SKM-1 (cell line): Measurements from ENCODE around the gene CCDC33.

Source experiments
- DNase-seq: peaks from one replicate; lab custom pipeline; 2025; ENCODE audit not compliant: unreplicated experiment; lab: John Stamatoyannopoulos, UW

Gene CCDC33

DNA sequence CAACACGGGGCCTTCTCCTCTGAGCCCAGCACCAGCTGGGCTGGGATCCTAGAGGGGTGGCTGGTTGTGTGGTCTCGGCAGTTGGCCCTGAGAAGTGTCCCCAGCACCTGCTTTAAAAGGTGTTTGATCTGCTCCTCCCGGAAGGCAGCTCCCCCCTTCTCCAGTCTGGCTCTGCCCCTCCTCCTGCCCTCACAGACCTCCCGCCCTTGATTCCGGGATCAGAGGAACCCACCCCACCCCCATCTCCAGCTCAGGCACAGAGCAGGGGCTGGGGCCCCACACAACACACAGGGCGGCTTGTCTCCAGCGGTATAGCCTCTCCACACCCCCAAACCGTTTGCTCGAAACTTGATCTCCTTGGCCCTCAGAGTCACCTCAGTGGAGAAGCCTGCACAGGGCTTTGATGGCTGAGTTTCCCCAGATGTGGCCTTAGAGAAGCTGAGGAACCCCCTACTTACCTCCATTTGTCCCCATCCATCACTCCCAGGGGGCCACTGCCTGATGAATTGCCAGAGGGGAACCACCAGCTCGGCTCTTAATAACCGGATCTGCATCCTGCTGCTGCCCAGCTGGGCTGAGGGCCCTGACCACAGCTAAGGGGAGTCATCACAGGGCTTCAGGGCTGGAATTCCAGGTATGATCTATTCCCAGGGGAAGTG is 27.1 kb upstream of the CCDC33 start:
- DNase-seq: no peak

DNA sequence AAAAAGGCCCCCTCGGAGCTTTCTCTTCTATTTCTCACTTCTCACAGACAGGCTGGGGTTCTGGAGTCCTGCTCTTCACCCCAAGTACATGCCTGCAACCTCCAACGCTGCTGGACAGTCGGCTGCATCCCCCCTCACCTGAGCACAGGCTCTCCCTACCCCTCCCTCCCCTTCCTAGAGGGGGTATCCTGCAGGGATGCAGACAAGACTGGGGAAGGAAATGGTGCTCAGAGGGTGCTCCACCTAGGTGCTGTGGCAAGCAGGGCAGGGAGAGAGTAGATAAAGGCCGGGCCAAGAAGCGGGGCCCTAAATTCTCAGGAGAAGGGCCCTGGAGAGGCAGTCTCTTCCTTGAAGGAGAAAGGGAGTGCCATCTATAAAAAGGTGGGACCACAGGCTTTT is 26.6 kb upstream of the CCDC33 start:
- no peak for DNase-seq

DNA sequence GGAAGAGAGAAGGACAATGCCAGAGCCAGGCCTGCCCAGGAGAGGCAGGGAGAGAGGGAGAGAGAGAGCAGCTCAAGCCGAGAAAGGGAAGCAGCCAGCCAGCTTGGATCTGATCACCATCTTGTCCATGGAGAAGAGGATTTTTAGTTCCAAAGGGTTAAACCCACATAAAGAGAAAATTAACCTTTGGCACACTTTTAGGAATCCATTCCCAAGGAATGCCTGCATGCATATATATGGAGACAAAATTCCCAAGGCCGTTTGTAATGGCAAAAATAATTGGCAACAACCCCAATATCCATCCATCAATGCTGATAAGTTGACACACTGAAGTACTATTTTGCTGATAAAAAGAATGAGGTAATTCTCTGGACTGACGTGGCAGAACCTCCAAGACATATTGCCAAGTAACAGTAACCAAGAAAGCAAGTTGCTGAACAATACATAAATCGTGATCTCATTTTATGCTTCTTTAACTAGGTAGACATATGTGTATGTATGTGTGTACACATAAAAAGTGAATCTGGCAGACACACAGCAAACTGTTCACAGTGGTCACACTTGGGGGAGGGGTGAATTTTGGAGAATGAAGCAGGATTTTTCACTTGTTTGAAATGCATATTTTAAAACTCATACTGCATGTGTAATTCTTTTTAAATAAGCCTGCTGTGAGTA is 26.0 kb upstream of the CCDC33 start:
- DNase-seq: no peak

DNA sequence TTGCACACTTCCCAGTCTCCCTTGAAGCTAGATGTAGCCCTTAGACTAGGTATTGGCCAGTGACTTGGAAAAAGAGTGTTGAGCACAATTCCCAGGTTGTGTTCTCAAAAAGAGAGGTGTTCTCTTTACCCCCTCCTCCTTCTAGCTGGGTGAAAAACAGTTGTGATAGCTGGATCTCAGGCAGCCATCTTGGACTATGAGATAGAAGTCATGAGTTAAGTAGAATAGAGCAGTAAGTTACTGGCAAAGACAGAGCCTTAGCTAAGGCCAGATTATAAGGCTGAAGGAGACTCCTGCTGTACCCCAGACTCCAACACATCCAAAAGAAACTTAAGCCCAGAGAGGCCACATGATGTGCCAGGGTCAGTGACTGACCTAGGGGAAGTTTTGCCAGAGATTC is 25.4 kb upstream of the CCDC33 start:
- DNase-seq: no peak

DNA sequence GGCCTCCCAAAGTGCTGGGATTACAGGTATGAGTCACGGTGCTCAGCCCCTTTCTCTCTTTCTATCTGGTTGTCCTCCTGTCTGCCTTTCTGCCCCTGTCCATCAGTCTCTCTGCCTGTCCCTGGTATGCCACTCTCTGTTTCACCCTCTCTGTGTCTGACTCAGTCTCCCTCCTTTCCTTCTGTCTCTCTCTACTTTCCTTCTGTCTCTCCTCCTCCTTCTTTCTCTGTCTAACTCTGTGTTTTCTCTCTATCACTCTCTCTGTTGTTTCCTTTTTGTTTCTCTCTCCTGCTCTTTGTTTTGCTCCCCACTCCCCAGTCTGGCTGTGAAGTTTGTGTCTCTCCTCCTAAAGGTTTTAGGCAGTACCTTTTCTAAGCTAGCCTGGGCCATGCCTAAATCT is 24.5 kb upstream of the CCDC33 start:
- no peak for DNase-seq

DNA sequence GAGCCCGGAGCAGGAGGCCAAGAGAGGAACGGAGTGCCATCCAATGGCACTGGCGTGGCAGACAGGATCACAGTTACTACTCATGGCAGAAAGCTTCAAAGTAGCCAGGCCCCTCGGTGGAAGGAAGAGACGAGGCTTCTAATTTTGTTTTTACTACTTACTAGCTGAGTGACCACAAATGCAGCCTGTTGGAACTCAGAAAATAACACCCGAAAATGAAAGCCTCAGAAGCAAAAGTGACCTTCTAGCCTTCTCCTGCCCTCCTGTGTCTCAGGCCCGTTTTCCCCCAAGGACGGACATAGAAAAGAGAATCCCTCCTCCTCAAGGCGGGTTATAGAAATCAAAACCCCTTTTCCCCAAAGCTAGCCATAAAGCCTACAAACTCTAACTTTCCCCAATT is 23.6 kb upstream of the CCDC33 start:
- no peak for DNase-seq

DNA sequence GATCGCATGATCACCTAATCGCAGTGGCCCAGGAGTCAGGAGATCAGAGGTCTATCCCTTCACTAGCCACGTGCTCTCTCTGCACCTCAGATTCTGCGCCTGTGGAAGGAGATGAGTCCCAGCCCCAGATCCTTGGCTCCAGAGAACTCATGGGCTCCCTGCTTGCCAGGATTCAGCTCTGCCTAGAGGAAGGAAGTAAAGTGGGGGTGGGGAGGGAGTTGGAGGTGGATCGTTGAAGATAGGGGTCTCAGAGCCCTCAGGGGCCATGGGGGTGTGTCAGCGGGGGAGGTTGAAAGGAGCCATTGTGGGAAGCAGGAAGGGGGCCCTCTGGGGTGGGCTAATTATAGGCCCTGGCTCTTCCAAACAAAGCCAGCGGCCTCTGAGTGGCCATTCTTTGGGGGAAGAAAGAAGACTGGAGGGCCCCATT is 22.3 kb upstream of the CCDC33 start:
- DNase-seq: no peak

DNA sequence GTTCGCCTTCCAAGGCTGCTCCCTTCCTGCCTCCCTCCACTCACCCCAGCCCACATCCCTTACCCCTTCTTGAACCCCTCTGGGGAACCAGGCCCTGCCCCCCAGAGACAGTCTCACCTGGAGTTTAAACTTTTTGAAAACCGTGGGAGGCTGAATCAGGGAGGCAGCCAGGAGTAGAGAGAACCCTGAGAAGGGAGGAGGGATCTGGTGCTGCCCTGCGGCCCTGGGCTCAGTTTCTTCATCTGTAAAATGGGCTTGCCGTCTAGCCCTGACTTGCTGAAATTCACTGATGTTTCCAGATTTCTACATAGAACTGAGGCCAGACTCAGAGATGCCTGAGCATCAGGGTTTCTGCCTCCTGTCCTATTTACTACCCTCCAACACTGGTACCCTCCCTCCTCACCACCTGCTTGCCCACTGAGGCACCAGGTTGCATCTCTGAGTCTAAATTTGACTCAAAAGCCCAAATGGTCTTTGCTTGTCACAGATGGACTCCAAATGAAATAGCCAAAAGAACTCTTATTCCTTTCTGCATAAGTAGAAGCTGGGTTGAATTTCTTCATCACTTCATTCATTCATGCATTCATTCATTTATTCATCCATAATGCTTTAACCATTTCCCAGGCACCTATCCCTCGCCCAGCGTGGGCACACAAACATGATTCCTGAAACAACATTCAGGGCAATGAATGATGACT is 21.7 kb upstream of the CCDC33 start:
- DNase-seq: no peak

DNA sequence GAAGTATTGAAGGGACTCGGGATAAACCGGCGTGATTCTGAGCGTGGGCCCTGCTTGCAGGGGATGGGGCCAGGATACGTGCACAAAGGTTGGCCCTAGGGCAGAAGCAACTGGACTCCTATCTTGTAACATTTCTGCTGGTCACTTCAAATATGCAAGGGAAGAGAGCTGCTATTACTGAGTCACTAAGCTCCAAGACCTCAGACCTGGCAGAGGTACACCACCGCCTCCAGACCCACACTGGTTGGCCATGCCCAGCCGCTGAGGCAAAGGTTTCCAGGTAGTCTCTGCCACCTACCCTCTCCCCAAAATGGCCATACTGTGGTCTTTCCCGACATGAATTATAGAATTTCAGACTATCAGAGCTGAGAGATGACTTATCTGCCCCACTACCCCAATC is 20.2 kb upstream of the CCDC33 start:
- no peak for DNase-seq

DNA sequence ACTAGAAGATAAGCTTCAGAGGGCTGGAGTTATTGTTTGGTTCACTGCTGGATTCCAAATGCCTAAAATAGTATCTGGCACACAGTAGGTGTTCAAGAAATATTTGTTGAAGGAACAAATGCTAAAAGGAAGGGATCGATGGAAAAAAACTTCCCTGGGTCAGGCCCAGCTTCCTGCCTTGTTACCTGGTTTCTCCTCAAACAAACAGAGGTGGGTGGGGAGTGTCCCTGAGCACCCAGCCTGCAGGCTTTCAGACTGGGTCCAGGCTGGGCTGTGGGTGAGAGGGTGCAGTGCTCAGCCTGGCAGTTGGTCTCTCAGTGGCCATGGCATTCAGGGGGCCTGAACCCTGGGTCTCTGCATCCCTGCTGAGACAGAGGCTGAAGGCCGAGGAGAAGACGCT is 19.2 kb upstream of the CCDC33 start:
- DNase-seq: no peak

DNA sequence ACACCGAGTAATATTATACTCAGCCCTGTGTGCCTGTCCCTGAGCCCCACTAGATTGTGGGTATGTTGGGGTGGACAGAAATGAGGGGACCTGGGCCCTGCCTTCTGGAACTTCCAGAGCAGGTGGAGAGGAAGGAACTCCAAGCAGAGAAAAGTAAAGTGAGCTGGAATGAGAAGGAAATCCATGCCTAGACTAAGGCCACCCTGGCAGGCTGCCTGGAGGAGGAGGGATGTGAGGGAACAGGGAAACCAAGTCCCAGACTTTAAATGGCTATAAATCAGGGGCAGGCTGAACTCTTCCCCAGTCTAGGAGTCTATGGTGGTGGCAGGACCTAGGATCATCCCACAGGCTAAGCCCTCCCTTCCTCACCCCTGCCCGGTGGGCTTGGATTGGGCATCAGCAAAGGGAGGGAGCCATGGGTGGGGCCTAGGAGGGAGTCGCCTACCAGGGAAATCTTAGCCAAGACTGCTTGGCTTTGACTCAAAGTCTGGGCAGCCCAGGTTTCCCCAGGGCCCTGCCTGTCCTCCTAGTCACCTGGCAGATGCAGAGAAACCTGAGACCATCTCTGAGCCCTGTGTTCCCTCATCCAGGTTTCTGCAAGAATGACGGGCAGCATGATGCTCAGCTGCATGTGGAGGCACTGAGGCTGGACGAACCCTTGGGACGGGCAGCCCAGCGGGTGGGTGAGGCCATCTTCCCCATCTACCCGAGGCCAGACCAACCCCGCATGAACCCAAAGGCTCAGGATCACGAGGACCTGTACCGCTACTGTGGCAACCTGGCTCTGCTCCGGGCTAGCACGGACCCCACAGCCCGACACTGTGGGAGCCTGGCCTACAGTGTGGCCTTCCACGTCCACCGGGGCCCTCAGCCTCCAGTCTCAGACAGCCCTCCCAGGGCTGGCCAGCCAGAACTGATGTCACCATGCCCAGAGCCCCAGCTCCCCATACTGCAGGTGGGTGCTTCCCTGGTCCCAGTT is 17.9 kb upstream of the CCDC33 start:
- no peak for DNase-seq

DNA sequence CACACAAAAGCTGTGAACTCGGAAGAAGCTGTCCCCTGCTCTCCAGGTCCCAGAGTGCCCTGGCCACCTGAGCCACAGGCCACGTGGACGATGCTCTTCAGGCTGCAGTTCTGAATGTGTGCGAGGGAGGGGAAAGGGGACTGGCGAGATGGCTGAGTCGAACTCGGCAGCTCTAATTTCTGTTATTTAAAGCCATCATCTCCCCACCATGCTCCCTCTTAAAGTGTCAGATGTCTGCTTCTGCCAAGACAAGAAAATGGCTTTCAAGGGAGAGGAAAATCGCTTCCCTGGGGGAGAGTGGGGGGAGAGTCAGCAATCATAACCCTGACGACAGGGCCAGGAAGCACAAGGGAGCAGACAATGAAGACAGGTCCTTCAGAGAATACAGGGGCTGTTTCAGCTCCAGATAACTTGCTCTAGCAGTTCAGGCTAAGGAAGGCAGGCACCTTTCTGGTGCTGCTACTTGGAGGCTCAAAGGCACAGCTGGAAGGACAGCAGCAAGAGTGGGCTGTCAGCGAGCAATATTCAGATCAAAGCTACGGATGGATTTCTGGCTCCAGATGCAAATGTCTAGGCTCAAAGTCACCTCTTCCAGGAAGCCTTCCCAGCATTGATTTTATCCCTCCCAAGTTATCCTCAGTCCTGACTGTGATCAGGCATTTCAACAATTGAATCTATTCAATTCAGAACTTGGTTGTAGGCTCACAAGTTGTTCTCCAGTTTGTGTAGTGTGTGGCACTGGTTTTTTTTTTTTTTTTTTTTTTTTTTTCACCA is 15.5 kb upstream of the CCDC33 start:
- DNase-seq: no peak

DNA sequence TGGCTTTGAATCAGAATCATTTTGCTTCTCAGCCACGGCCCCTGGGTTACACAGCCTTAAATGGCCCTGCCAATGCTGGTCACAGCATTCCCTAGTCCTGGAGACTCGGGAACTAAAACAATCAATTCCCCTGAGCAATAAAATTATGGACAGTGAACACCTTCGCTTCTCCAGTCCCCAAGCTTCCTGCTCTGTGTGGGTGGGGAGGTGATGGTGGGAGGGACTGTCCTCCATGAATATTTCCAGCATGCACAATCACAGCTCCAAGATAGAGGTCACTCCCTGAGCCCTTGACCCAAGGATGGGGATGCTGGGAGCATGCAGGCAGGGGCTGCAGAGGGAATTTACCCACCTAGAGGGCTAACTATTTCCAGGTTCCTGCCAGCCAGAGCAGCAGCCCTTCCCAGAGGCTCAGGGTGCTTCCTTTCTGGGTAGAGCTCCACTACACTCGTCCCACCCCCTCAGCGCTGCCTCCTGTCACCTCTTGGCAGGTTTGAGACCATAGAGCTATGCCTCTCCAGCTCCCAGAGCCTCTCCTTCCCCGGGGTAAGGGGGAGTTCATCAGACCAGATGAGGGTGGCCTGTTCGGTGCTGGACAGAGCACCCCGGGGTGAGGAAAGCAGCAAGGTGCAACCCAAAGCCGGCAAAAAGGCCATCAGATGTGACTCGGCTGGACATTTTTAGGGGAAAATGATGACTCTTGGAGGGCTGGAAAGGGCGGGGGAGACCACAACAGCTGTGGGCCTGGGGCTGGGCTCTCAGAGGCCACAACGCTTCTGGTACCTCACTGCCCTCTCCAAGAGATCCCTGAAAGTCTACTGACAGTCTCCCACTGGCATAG is 14.5 kb upstream of the CCDC33 start:
- DNase-seq: no peak

DNA sequence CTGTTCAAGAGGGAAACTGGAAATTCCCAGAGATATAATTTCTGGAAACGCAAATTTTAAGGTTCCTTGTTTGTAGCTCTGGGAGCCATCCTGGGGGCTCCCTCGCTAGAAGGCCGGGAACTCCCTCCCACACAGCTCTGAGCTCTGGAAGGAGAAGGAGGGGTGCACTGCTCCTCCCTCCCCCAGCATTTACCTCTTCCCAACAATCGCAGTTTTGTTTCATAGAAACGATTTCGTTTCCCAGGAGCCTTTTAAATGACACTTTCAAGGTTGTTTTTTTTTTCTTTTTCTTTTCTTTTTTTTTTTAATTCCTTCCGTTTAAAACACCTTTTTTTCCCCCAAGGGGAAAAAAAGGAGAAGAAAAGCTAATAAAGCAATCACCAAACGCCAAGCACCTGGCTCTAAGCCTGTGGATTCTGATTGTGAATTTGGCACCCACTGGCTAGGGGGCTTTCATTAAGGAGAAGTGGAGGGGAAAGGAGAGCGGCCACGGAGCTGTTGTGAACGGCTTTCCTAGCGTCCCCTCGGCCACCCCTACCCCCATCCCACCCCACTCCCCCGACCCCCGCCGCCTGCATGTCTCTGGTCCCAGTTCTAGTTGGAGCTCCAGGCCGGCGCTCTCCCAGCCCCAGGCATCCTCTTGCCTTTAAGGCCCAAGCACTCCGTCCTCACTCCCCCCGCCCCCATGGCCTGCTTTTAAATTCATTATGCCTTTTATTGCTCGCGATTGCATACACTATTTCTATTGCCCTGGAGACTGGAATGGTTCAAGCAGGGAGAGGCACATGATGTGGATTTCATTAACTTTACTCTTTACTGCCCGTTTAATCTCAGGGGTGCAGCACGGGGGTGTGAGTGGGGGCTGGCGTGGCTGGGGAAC is 13.6 kb upstream of the CCDC33 start:
- no peak for DNase-seq

DNA sequence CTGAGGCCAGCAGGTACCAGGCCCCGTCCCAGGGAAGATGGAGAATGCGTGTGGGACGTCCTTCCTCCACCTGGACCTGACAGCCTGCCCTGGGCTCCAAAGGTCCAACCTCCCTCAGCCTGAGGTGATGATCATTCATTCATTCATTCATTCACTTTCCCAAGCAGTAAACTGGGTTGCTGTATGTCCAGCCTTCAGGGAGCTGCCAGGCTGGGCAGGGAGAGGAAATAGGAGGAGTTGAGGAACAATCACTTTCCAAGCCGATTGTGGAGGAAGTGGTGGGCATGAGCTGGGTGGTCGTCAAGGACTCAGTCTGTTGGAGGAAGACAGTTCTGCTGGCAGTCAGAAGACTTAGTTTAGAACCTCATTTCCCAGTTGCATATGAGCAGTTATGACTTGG is 10.2 kb upstream of the CCDC33 start:
- DNase-seq: no peak

DNA sequence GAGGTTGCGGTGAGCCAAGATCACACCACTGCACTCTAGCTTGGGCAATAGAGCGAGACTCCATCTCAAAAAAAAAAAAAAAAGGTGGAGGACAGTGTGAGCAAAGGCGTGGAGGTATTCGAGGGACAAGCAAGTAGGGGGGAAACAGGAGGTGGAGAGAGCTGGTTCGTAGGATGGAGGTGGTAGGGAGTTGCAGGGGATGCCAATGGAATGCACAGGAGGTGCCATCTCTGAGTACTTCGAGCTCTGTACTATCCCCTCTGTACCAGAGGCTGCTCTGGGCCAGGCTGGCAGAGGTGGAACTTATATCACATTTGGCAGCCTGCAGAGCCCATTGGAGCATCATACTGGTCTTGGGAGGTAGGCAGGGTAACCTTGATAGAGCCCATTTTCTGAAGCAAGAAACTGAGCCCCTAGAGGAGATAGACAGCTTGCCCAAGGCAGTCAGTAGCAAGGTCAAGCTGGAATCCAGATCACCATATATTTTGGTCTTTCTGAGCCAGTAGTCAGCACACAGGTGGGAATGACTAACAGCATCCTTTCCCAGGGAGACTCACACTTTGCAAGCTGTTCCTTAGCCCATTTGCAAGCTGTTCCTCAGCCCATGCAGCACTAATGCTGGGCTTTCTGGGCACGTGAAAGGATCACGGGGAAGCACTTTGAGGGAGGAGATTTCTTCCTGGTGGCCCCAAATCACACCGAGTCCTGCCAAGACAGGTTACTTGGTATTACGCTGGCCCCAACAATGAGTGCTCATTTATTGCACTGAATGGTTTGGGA is 9.2 kb upstream of the CCDC33 start:
- DNase-seq: no peak

DNA sequence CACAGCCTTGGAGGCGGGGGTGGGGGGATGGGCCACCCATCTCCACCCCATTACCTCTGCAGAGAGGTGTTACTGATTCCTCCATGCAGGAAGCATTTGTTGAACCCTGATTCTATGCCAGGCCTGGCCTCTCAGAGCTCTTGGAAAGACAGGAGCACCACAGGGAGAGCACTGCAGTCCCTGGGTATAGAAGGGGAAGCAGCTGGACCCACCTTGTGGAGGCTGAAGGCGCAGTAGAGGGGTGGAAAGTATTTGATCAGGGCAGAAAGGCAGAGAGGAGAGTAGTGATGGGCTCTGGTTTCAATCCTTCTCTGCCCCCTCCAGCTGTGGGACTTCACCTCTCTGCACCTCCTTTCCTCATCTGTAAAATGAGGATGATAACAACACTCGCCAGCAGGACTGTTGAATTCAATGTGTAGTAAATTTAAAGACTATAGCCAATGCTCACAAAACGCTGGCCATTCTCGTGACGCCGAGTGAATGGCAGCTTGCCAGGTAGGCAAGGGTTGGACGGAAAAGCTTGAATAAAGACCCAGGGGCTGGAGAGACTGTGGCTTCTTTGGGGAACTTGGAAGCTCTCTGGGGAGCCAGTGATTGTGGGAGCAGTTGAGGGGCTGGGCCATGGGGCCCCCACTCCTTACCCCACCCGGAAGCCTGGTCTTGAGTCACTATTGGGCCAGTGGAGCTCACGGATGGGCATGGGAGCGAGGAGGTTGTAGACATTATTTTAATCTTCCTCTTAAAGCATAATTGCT is 8.0 kb upstream of the CCDC33 start:
- no peak for DNase-seq
